AG04449 (cell line): Measurements from ENCODE around the gene AFAP1.

Experiments
- CTCF ChIA-PET: fragments of 350-600 bp; formaldehyde crosslinking; extraction: SDS; loops from one replicate; lab custom pipeline; 2021; ENCODE audit warnings: antibody characterized with exemption; lab: Yijun Ruan, JAX
- POLR2A ChIA-PET: fragments of 400-600, 350-600 bp; formaldehyde crosslinking; extraction: SDS; loops from one replicate; lab custom pipeline; 2020; ENCODE audit warnings: antibody characterized with exemption, inconsistent platforms; lab: Yijun Ruan, JAX
- DNase-seq: peaks from one replicate; pipeline ENCODE4 v3.0.0-alpha.2; 2010; ENCODE audit warnings: low read depth, low spot score
- H3K4me3 ChIP-seq: 2 replicates; pipeline ENCODE4 v1.5.1; 2011; ENCODE audit warnings: low read depth, mild to moderate bottlenecking, control low read depth, low read length
- TF ChIP-seq, protein P1 (sequence below): IDR thresholded peaks from one replicate; pipeline ENCODE4 v1.5.1; 2011; ENCODE audit warnings: mild to moderate bottlenecking, moderate library complexity, low read length, control low read depth, inconsistent platforms; ENCODE audit not compliant: insufficient read depth; ENCODE audit errors: missing control alignments

The AFAP1 gene

DNA sequence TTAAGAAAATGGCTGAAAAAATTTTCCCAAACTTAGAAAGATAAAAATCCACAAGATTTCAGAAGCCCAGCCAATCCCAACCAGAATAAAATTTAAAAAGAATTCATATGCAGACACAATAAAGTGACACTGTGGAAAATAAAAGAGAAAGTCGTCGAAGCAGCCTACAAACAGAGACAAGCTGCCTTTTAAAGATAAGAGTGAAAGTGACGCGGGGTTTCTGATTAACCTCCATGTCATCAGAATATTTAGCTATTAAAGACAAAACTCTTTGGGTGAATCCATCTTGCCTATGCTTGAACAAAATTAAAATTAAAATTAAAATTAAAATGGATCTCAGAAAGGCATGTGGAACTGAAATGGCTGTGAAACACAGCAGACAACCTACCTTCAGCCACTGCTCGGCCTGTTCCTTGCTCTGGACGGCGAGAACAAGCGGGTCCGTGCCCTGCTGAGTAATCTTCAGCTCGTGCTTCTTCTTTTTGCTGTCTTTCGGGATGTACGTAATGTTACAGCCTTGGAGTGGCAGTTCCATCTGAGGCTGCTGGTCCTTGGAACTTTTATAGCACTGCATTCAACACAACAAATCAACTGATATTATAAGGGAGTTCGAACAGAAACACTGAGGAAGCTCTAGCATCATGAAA is 101.4 kb downstream of the AFAP1 start:
- TF ChIP-seq, protein P1, sequence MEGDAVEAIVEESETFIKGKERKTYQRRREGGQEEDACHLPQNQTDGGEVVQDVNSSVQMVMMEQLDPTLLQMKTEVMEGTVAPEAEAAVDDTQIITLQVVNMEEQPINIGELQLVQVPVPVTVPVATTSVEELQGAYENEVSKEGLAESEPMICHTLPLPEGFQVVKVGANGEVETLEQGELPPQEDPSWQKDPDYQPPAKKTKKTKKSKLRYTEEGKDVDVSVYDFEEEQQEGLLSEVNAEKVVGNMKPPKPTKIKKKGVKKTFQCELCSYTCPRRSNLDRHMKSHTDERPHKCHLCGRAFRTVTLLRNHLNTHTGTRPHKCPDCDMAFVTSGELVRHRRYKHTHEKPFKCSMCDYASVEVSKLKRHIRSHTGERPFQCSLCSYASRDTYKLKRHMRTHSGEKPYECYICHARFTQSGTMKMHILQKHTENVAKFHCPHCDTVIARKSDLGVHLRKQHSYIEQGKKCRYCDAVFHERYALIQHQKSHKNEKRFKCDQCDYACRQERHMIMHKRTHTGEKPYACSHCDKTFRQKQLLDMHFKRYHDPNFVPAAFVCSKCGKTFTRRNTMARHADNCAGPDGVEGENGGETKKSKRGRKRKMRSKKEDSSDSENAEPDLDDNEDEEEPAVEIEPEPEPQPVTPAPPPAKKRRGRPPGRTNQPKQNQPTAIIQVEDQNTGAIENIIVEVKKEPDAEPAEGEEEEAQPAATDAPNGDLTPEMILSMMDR = no peak
- no peak for DNase-seq
- ChIA-PET CTCF (interaction anchor here (1.0 to 2.5 kb wide), 4 partner anchors 11 to 149 kb away, joined by 3 to 9 read pairs (median 5); no protein-coding TSS in a partner anchor), POLR2A (no interaction called here)
- no peak overlapping the region for H3K4me3 ChIP-seq

DNA sequence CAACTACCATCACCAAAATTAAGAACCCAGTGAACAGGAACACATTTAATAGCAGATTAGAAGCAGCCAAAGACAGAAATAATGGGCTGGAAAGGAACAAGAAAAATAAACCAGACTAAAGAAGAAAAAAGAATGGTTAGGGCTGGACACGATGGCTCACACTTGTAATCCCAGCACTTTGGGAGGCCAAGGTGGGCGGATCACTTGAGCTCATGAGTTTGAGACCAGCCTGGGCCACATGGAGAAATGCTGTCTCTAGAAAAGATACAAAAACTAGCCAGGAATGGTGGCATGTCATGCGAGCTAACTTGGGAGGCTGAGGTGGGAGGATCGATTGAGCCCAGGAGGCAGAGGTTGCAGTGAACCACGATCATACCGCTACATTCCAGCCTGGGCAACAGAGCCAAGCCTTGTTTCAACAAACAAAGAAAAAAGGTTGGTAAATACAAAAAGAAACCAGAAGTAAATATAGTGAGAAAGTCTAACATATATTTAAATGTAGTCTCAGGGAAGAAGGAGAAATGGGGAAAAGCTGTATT is 102.0 kb downstream of the AFAP1 start:
- TF ChIP-seq, protein P1 = no peak
- ChIA-PET POLR2A (no interaction called here), CTCF (interaction anchor here (1.0 to 2.5 kb wide), 4 partner anchors 12 to 149 kb away, joined by 3 to 9 read pairs (median 5); no protein-coding TSS in a partner anchor)
- DNase-seq = no peak
- H3K4me3 ChIP-seq = no peak overlapping the region

- DNase-seq = no peak
- ChIA-PET POLR2A (interaction anchor here (0.6 kb wide), 1 partner anchor 155 kb away, joined by 3 read pairs; no protein-coding TSS in a partner anchor), CTCF (interaction anchor here (1.0 to 6.1 kb wide), 5 partner anchors 11 to 156 kb away, joined by 3 to 33 read pairs (median 7); no protein-coding TSS in a partner anchor)
- H3K4me3 ChIP-seq = no peak overlapping the region; the same call in 1 of the 2 replicates
- TF ChIP-seq, protein P1 = no peak
Measured at GRCh38 chr4:7831858-7832730, 107.6 kb downstream of the AFAP1 start.

- peak; percentile 82 for DNase-seq
- H3K4me3 ChIP-seq = no peak overlapping the region
- CTCF ChIA-PET = interaction anchor here (1.0 to 6.1 kb wide), 5 partner anchors 12 to 156 kb away, joined by 3 to 33 read pairs (median 7); no protein-coding TSS in a partner anchor
- TF ChIP-seq, protein P1 = no peak
- POLR2A ChIA-PET = no interaction called here
Measured at GRCh38 chr4:7831330-7831729, 108.3 kb downstream of the AFAP1 start.

DNA sequence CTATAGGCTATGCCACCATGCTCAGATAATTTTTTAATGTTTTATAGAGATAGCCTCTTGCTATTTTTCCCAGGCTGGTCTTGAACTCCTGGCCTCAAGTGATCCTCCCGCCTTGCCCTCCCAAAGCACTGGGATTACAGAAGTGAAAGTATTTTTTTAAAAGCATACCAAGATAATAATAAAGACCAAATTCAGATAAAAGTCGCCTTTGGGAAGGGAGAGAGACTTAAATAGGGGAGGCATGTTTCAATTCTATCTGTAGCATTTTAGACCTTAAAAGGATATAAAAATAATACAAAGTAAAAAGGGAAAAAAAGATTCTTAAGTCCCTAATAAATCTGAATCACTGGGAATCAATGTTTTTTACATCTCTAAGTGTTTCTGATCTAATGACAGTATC is 108.9 kb downstream of the AFAP1 start:
- H3K4me3 ChIP-seq = no peak overlapping the region
- TF ChIP-seq, protein P1 = no peak
- POLR2A ChIA-PET = no interaction called here
- DNase-seq = no peak
- CTCF ChIA-PET = interaction anchor here (0.8 to 6.1 kb wide), 4 partner anchors 13 to 157 kb away, joined by 3 to 33 read pairs (median 7); no protein-coding TSS in a partner anchor
